ENCODE results near the gene TPX2. TPM values are rescaled to one million over a fixed set of nuclear protein-coding genes. Genes with fewer than 3 reads are reported as not detected.
"Not testable (repeated sequence)": the region's sequence is repeated elsewhere in the genome, so short reads cannot be mapped to it uniquely, and the experiment has no call there.

TPX2 gene
- total RNA-seq, 2 experiments from 2014 or later: 112 to 113 TPM

- Mint-ChIP-seq H3K27me3 (peaks cover 2% of the 10 kb centered on the region), H3K36me3 (ENCODE audit: low read depth) (no peaks in the 10 kb centered on the region), H3K4me1 (ENCODE audit: low read depth) (peaks cover 2% of the 10 kb centered on the region), H3K9me3 (no peaks in the 10 kb centered on the region), H3K27ac (no peak overlapping the region), H3K4me3 (no peak overlapping the region)
- DNase-seq: no peak
- intact Hi-C loops (cut with micrococcal nuclease): no loop called here
- TF ChIP-seq, protein P1, sequence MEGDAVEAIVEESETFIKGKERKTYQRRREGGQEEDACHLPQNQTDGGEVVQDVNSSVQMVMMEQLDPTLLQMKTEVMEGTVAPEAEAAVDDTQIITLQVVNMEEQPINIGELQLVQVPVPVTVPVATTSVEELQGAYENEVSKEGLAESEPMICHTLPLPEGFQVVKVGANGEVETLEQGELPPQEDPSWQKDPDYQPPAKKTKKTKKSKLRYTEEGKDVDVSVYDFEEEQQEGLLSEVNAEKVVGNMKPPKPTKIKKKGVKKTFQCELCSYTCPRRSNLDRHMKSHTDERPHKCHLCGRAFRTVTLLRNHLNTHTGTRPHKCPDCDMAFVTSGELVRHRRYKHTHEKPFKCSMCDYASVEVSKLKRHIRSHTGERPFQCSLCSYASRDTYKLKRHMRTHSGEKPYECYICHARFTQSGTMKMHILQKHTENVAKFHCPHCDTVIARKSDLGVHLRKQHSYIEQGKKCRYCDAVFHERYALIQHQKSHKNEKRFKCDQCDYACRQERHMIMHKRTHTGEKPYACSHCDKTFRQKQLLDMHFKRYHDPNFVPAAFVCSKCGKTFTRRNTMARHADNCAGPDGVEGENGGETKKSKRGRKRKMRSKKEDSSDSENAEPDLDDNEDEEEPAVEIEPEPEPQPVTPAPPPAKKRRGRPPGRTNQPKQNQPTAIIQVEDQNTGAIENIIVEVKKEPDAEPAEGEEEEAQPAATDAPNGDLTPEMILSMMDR (IDR thresholded peaks at IDR 0.05): no peak
- no peak for ATAC-seq
- CTCF ChIA-PET: interaction anchor here (0.9 to 2.5 kb wide), 2 partner anchors 10 to 20 kb away, joined by 3 to 10 read pairs; no protein-coding TSS in a partner anchor
- POLR2A ChIA-PET: no interaction called here
These were observed 88.0 kb downstream of the TPX2 start for GRCh38 chr20:31827059-31827458.

DNA sequence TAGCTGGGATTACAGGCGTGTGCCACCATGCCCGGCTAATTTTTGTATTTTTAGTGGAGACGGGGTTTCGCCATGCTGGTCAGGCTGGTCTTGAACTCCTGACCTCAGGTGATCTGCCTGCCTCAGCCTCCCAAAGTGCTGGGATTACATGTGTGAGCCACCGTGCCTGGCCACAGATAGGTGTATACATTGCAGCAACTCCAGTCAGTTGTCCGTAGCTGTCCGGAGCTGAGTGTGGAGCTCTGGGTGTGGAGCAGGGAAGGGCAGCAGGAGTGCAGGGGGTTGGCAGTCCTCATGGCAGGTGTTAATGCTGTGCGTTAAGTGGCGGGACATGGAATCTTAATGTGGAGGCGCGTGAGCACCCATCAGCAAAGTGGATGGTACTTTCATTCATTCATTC, 88.9 kb downstream of the TPX2 start:
- intact Hi-C loops (cut with micrococcal nuclease); H3K4me3 Mint-ChIP-seq; H3K27me3 Mint-ChIP-seq; DNase-seq; POLR2A ChIA-PET; H3K9me3 Mint-ChIP-seq; H3K27ac Mint-ChIP-seq; H3K4me1 Mint-ChIP-seq (ENCODE audit: low read depth); H3K36me3 Mint-ChIP-seq (ENCODE audit: low read depth); ATAC-seq: not testable (repeated sequence)
- CTCF ChIA-PET: interaction anchor here (1.0 to 2.5 kb wide), 2 partner anchors 19 to 21 kb away, joined by 3 to 10 read pairs; no protein-coding TSS in a partner anchor

- Mint-ChIP-seq H3K27ac (no peak overlapping the region), H3K36me3 (ENCODE audit: low read depth) (no peaks in the 10 kb centered on the region), H3K27me3 (no peaks in the 10 kb centered on the region), H3K9me3 (no peaks in the 10 kb centered on the region), H3K4me3 (no peak overlapping the region), H3K4me1 (ENCODE audit: low read depth) (no peaks in the 10 kb centered on the region)
- DNase-seq: no peak
- ChIA-PET POLR2A (no interaction called here), CTCF (interaction anchor here (0.7 to 1.7 kb wide), 2 partner anchors 17 to 22 kb away, joined by 5 to 6 read pairs; no protein-coding TSS in a partner anchor)
- intact Hi-C loops (cut with micrococcal nuclease): no loop called here
- no peak for ATAC-seq
- TF ChIP-seq, protein P1 (IDR thresholded peaks at IDR 0.05): no peak
These were observed 90.6 kb downstream of the TPX2 start for GRCh38 chr20:31829731-31830130.

GRCh38 chr20:31830406-31830981, 91.4 kb downstream of the TPX2 start:
- intact Hi-C loops (cut with micrococcal nuclease): no loop called here
- ATAC-seq (no peak), DNase-seq (no peak)
- POLR2A ChIA-PET: no interaction called here
- CTCF ChIA-PET: interaction anchor here (1.7 kb wide), 1 partner anchor 16 kb away, joined by 6 read pairs; no protein-coding TSS in a partner anchor
- TF ChIP-seq, protein P1 (IDR thresholded peaks at IDR 0.05): no peak
- Mint-ChIP-seq H3K27ac (no peak overlapping the region), H3K4me1 (ENCODE audit: low read depth) (no peaks in the 10 kb centered on the region), H3K27me3 (no peaks in the 10 kb centered on the region), H3K9me3 (no peaks in the 10 kb centered on the region), H3K4me3 (no peak overlapping the region), H3K36me3 (ENCODE audit: low read depth) (no peaks in the 10 kb centered on the region)

GRCh38 chr20:31831211-31831610, 92.1 kb downstream of the TPX2 start:
- intact Hi-C loops (cut with micrococcal nuclease): no loop called here
- ChIA-PET POLR2A (no interaction called here), CTCF (interaction anchor here (0.6 to 2.0 kb wide), 3 partner anchors 8 to 16 kb away, joined by 4 to 5 read pairs (median 5); no protein-coding TSS in a partner anchor)
- H3K9me3 Mint-ChIP-seq: no peaks in the 10 kb centered on the region
- no peak for ATAC-seq
- no peak for DNase-seq
- no peak overlapping the region for H3K27ac Mint-ChIP-seq
- TF ChIP-seq, protein P1 (IDR thresholded peaks at IDR 0.05): no peak
- H3K27me3 Mint-ChIP-seq: no peaks in the 10 kb centered on the region
- no peaks in the 10 kb centered on the region for H3K36me3 Mint-ChIP-seq (ENCODE audit: low read depth)
- H3K4me3 Mint-ChIP-seq: no peak overlapping the region
- H3K4me1 Mint-ChIP-seq (ENCODE audit: low read depth): peaks cover 5% of the 10 kb centered on the region
